Lower lobe of right lung (tissue), 2 donors: Measurements from ENCODE around the gene SPATA46. TPM values are rescaled to one million over a fixed set of nuclear protein-coding genes. Genes with fewer than 3 reads are reported as not detected.
"Not testable (repeated sequence)": the region's sequence is repeated elsewhere in the genome, so short reads cannot be mapped to it uniquely, and the experiment has no call there.

Experiments used
- ATAC-seq, 2 donors: fragments of 200-7000 bp; cut with Tn5 transposase; one replicate each; pipeline ENCODE4 v1.9.1; 2020 to 2022; ENCODE audit warnings: mild to moderate bottlenecking in 2 of 2, moderate library complexity in 2 of 2
- DNase-seq: peaks from one replicate; pipeline ENCODE4 v3.0.0-alpha.2; 2020
- H3K27ac ChIP-seq: fragments of 200-600 bp; one replicate; pipeline ENCODE4 v1.8.0; 2022
- H3K27me3 ChIP-seq: fragments of 200-600 bp; one replicate; pipeline ENCODE4 v1.8.0; 2022; ENCODE audit warnings: low read depth
- H3K36me3 ChIP-seq: fragments of 200-600 bp; one replicate; pipeline ENCODE4 v1.8.0; 2022; ENCODE audit warnings: mild to moderate bottlenecking
- H3K4me1 ChIP-seq: fragments of 200-600 bp; one replicate; pipeline ENCODE4 v1.8.0; 2022
- H3K4me3 ChIP-seq: fragments of 200-600 bp; one replicate; pipeline ENCODE4 v1.8.0; 2022; ENCODE audit warnings: mild to moderate bottlenecking
- H3K9me3 ChIP-seq: fragments of 200-600 bp; one replicate; pipeline ENCODE4 v1.8.0; 2022
- intact Hi-C: fragments of 100-400 bp; cut with DNase I; formaldehyde crosslinking; loops from one replicate; pipeline ENCODE4 v1.11.0; 2022
- total RNA-seq: library from RNA; stranded (reverse); fragmentation: NEBNext Ultra II Directional; extraction: Animal tissue kit (Norgen Biotek cat#: 25700); gene quantifications from one replicate; pipeline ENCODE4 v1.2.1, GENCODE V29; 2021
- TF ChIP-seq, protein P1 (sequence below): fragments of 200-600 bp; IDR thresholded peaks from one replicate; pipeline ENCODE4 v1.8.0; 2022; ENCODE audit warnings: antibody characterized with exemption, mild to moderate bottlenecking
- donor health status: DM: no; HTN: yes; CAD: no; lungs with severe emphysema.

The SPATA46 gene
- total RNA-seq, 1 donor from 2014 or later = not detected

DNA sequence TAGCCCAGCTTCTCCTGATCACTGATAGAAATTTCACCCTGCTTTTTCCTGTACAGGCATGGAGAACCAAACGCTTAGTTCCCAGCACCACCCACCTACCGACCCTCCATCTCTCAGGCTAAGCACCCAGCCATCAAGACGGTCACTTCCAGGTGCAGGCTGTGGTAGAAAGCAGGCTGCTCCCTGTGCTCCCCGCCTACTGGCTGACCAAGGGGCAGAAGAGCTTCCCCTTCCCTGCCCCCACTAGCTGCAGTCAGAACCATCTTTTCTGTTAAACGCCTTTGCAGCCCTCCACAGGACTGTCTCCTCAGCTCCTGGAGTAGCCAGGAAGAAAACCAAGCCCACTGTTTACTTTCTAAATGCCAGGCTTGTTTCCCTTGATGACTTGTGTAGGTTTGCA, 23.0 kb downstream of the SPATA46 start:
- Histone ChIP-seq H3K4me3 (no peak overlapping the region), H3K36me3 (no peaks in the 10 kb centered on the region), H3K4me1 (peaks cover 9% of the 10 kb centered on the region), H3K27ac (no peak overlapping the region), H3K9me3 (no peaks in the 10 kb centered on the region), H3K27me3 (no peaks in the 10 kb centered on the region)
- ATAC-seq (no peak), DNase-seq (no peak)
- intact Hi-C loops = no loop called here
- TF ChIP-seq, protein P1, sequence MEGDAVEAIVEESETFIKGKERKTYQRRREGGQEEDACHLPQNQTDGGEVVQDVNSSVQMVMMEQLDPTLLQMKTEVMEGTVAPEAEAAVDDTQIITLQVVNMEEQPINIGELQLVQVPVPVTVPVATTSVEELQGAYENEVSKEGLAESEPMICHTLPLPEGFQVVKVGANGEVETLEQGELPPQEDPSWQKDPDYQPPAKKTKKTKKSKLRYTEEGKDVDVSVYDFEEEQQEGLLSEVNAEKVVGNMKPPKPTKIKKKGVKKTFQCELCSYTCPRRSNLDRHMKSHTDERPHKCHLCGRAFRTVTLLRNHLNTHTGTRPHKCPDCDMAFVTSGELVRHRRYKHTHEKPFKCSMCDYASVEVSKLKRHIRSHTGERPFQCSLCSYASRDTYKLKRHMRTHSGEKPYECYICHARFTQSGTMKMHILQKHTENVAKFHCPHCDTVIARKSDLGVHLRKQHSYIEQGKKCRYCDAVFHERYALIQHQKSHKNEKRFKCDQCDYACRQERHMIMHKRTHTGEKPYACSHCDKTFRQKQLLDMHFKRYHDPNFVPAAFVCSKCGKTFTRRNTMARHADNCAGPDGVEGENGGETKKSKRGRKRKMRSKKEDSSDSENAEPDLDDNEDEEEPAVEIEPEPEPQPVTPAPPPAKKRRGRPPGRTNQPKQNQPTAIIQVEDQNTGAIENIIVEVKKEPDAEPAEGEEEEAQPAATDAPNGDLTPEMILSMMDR = no peak

DNA sequence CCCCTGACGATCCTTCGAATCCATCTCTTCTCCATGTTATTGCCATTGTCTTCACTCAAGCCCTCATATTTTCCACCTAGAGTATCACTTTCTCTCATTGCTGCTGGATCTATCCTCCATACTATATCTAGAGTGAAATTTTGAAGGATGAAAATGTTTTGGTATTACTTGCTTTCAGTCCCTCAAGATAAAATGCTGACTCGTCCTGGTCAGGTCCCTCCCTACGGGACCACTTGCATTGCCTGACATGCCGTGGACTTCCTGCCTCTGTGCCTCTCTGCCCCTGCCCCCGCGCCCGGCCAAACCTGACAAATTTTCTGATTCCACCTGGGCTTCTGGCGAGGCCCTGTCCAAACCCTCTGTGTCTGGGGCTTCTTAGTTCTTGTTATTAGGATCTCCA, 23.6 kb downstream of the SPATA46 start:
- intact Hi-C loops = no loop called here
- no peak for ATAC-seq
- DNase-seq = no peak

DNA sequence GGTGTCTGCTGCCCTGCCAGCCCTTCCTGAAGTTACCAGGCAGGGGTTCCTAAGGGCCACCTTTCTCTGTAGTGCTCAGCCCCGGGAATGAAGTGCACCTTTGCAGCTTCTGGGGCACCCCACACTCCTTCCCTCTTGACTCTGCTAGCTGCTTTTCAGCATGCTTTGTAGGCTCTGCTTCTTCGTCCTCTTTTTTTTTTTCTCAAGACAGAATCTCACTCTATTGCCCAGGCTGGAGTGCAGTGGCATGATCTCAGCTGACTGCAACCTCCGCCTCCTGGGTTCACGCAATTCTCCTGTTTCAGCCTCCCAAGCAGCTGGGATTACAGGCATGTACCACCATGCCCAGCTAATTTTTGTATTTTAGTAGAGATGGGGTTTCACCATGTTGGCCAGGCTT, 24.8 kb downstream of the SPATA46 start:
- H3K36me3 ChIP-seq, H3K27me3 ChIP-seq, DNase-seq, H3K4me3 ChIP-seq, intact Hi-C loops, H3K9me3 ChIP-seq, H3K4me1 ChIP-seq, H3K27ac ChIP-seq: not testable (repeated sequence)
- peak in 1 of 2 donors; percentile 34 for ATAC-seq

More for the DNA sequence above, 23.6 kb downstream of the SPATA46 start:
- Histone ChIP-seq H3K9me3 (no peaks in the 10 kb centered on the region), H3K27me3 (no peaks in the 10 kb centered on the region), H3K36me3 (no peaks in the 10 kb centered on the region), H3K4me1 (peaks cover 9% of the 10 kb centered on the region), H3K4me3 (no peak overlapping the region), H3K27ac (no peak overlapping the region)
- TF ChIP-seq, protein P1 = no peak

DNA sequence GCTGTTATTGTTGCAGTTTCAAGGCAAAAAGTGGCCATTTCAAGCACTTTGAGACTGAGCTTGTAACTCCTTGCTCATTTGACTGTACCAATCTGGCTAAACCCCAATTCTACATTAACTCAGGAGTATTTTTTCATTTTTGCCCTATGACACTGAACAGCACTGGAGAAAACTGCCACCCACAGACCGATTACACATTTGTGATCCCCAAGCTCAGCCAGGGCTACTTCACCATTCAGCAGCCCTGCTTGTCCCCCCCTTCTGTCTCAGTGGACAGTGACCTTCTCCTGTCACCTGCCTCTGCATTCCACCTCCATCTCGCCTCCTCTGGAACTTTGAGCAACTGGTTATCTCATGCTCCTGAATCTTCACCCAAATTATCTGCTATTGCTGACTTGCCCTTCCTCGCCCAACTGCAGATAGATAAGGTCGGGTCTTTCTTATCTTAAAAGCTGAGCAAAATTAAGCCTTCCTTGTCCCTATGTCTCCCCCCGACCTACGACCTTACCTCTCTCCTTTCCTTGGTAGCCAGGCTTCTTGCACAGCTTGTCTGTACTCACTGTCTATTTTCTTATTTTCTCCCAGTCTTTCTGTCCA, 25.3 kb downstream of the SPATA46 start:
- H3K36me3 ChIP-seq = no peaks in the 10 kb centered on the region
- H3K9me3 ChIP-seq = no peaks in the 10 kb centered on the region
- no peak overlapping the region for H3K27ac ChIP-seq
- no peak for DNase-seq
- H3K4me1 ChIP-seq = peaks cover 9% of the 10 kb centered on the region
- TF ChIP-seq, protein P1 = no peak
- H3K27me3 ChIP-seq = no peaks in the 10 kb centered on the region
- no peak overlapping the region for H3K4me3 ChIP-seq
- intact Hi-C loops = no loop called here
- no peak for ATAC-seq

DNA sequence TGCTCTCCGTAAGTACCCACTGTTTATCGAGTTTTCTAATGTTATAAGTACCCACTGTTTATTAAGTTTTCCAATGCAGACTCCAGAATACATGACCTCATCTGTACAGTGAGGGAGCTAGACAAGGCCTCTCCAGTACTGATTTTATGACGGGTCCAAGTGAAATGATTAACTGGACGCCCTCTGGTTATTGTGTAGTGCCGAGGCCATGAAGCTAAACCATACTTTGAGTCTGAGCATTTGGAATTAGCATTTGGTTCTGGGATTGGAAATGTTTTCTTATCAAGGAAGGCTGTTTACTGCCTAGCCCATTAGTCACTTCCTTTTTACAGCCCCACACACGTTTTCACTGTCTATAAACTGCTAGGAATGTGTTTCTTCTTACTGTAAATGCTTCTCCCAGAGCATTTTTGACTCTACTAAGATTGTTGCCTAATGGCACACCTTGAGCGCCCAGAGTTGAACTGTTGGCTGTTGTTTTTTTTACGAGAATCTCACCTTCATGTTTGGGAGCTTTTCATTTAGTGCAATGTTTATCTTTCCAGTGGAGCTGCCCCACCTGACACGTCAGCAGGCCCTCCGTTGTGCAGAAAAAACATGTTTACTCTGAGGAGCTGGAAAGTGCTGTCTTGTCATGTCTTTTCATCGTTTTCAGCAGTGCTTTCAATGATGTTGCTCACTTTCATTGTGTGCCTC, 26.9 kb downstream of the SPATA46 start:
- TF ChIP-seq, protein P1 = no peak
- Histone ChIP-seq H3K4me1 (peaks cover 9% of the 10 kb centered on the region), H3K27ac (no peak overlapping the region), H3K9me3 (no peaks in the 10 kb centered on the region), H3K4me3 (no peak overlapping the region), H3K36me3 (no peaks in the 10 kb centered on the region), H3K27me3 (no peaks in the 10 kb centered on the region)
- ATAC-seq = no peak
- intact Hi-C loops = no loop called here
- DNase-seq = no peak

DNA sequence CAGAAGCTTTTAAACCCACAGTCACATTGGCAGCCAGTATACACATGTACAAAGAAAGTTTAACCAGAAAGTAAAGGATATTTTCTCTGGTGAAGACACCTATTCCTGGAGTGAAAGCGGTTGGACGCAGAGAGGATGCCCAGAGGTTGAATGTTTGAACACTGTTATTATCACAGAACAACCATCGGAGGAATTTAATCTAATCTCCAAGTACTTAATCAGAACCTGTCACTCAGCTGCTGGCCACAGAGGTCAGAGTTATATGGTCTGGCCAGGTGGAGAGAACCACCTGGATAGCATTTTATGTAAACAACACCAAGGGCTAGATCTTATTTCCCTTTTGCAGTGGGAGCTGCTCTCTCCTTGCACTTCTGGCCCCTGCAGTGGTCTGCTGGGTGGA, 29.4 kb downstream of the SPATA46 start:
- intact Hi-C loops = no loop called here
- H3K4me1 ChIP-seq = no peaks in the 10 kb centered on the region

More for the DNA sequence above, 29.4 kb downstream of the SPATA46 start:
- no peak overlapping the region for H3K4me3 ChIP-seq
- H3K9me3 ChIP-seq = no peaks in the 10 kb centered on the region
- ATAC-seq (no peak), DNase-seq (no peak)
- H3K27ac ChIP-seq = no peak overlapping the region
- no peaks in the 10 kb centered on the region for H3K36me3 ChIP-seq
- H3K27me3 ChIP-seq = no peaks in the 10 kb centered on the region
- TF ChIP-seq, protein P1 = no peak
